Activated naive CD4-positive, alpha-beta T cell treated with anti-CD3 and anti-CD28 coated beads for 36 hours (primary cell): ENCODE measurements around the gene G0S2. TPM values are rescaled to one million over a fixed set of nuclear protein-coding genes. Genes with fewer than 3 reads are reported as not detected.
A peak's percentile ranks its signal among the peaks of the same experiment; 100 is the strongest.

Source experiments
- CTCF ChIA-PET: fragments of 350-600 bp; sonication (Branson Sonifier 250); formaldehyde crosslinking; loops from one replicate; lab custom pipeline; 2021; ENCODE audit warnings: antibody characterized with exemption; lab: Charles Lee
- DNase-seq: peaks from one replicate; pipeline ENCODE4 v3.0.0-alpha.2; 2020
- H3K27ac Mint-ChIP-seq: one replicate; pipeline ENCODE4 v1.8.0; 2021; ENCODE audit warnings: mild to moderate bottlenecking, mixed read lengths
- H3K27me3 Mint-ChIP-seq: one replicate; pipeline ENCODE4 v1.8.0; 2021; ENCODE audit warnings: low read depth, mixed read lengths
- H3K36me3 Mint-ChIP-seq: one replicate; pipeline ENCODE4 v1.8.0; 2021; ENCODE audit warnings: low read depth, mixed read lengths
- H3K4me1 Mint-ChIP-seq: one replicate; pipeline ENCODE4 v1.8.0; 2021; ENCODE audit warnings: low read depth, mixed read lengths
- H3K4me3 Mint-ChIP-seq: one replicate; pipeline ENCODE4 v1.8.0; 2021; ENCODE audit warnings: mild to moderate bottlenecking, moderate library complexity, mixed read lengths
- H3K9me3 Mint-ChIP-seq: one replicate; pipeline ENCODE4 v1.8.0; 2021; ENCODE audit warnings: mixed read lengths
- intact Hi-C: fragments of 100-400 bp; cut with micrococcal nuclease; formaldehyde crosslinking; loops from one replicate; pipeline ENCODE4 v1.15.1; 2023
- total RNA-seq, 2 experiments: library from RNA; stranded (reverse); gene quantifications; one replicate each; pipeline ENCODE4 v1.2.3, GENCODE V29; 2021

Gene G0S2
- total RNA-seq, 2 experiments from 2014 or later = 138 to 139 TPM

DNA sequence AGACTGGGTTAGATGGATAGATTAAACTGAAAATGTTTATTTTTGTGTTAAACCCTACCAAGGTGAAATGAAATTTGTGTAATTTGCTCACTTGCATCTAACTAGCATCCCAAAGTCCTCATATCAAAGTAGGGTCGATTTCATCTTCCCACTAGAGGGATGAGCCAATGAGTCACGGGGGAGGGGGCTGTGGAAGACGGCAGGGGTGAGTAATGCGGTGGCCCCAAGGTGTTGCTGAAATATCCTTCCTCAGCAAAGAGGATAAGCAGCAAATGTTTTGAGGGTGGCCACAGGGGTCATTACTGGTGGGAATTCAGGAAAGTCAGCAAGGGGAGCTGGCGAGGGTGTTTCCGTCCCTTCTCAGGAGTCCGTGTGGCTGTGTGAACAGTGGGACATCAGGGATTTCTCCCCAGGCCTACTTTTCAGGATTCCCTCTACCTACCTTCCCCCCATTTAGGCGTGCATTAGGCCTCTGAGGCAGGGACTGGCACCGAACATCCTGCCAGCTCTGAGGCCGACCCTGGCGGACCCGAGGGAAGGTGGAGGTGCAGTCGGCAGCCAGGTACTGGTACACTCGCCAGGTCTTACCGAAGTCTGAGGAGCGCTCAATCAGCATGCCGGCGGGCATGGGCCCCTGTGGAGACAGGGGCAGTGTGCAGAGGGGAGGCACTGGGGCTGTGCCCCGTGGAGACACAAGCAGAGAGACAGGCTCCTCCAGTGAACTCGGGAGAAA lies 41.0 kb upstream of the G0S2 start:
- intact Hi-C loops = no loop called here
- Mint-ChIP-seq H3K36me3 (no peaks in the 10 kb centered on the region), H3K27me3 (no peaks in the 10 kb centered on the region), H3K9me3 (no peaks in the 10 kb centered on the region), H3K4me1 (peaks cover 9% of the 10 kb centered on the region), H3K27ac (no peak overlapping the region), H3K4me3 (no peak overlapping the region)
- CTCF ChIA-PET = interaction anchor here (0.9 to 1.1 kb wide), 2 partner anchors 41 to 49 kb away, joined by 3 read pairs; partner anchors contain the start of gene G0S2
- no peak for DNase-seq

DNA sequence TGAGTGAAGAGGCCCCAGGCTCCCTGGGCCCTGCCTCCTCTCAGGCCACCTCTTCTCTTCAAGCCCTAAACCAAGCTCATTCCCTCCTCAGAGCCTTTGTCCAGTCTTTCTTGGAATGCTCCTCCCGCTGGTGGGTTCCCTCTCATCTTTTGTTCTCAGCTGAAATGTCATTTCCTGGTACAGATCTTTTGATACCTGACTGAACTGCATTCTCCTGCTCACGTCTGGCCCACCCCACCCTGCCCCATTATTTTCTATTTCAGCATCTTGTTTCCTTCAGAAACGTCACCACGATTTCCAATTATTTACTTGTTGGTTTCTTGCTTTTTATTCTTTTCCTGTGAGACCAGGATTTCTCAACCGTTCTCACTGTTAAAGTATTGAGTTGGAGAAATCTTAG lies 39.4 kb upstream of the G0S2 start:
- DNase-seq = no peak
- Mint-ChIP-seq H3K36me3 (no peaks in the 10 kb centered on the region), H3K4me1 (peaks cover 6% of the 10 kb centered on the region), H3K4me3 (no peak overlapping the region), H3K27me3 (no peaks in the 10 kb centered on the region), H3K9me3 (no peaks in the 10 kb centered on the region), H3K27ac (no peak overlapping the region)
- CTCF ChIA-PET = no interaction called here
- intact Hi-C loops = no loop called here

DNA sequence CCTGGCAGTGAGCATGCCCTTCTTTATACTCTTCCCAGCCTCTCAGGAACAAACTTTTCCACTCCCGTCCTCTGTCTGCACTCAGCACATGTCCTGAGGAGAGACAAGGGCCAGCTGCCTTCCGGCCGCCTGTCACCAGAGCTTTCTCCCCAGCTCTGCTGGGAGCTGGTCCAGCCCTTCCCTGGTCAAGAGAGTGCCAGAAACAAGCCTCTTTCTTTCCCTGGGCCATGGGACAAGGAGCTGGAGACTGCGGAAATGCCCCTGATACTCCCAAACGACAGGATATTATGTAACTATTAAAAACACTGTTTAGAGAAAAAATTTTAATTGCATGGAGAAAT lies 33.4 kb upstream of the G0S2 start:
- H3K27ac Mint-ChIP-seq = no peak overlapping the region
- intact Hi-C loops = no loop called here
- no peak overlapping the region for H3K4me3 Mint-ChIP-seq
- DNase-seq = no peak
- H3K4me1 Mint-ChIP-seq = no peaks in the 10 kb centered on the region
- H3K27me3 Mint-ChIP-seq = no peaks in the 10 kb centered on the region
- H3K36me3 Mint-ChIP-seq = no peaks in the 10 kb centered on the region
- CTCF ChIA-PET = interaction anchor here (0.6 to 1.5 kb wide), 3 partner anchors 14 to 129 kb away, joined by 3 to 4 read pairs (median 4); no protein-coding TSS in a partner anchor
- H3K9me3 Mint-ChIP-seq = no peaks in the 10 kb centered on the region

DNA sequence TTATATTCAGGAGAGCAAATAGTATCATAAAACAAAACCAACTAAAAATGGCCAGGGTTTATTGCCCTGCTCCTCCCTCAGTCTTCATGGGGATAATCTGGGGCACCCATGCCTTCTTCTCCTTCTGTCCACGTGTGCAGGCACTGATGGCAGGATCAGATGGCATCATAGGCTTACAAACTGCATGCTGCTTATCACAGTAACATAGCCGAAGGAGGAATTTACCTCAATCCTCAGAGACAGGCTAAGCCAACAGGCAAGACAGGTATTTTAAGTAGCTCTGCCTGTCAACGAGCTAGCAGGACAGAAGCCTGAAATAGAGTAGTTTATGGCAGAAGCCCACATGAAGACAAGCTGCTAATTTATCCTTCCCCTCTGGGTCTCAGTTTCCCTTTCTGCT lies 32.4 kb upstream of the G0S2 start:
- intact Hi-C loops = no loop called here
- Mint-ChIP-seq H3K9me3 (no peaks in the 10 kb centered on the region), H3K4me1 (no peaks in the 10 kb centered on the region), H3K36me3 (no peaks in the 10 kb centered on the region), H3K4me3 (no peak overlapping the region), H3K27ac (no peak overlapping the region), H3K27me3 (no peaks in the 10 kb centered on the region)
- CTCF ChIA-PET = interaction anchor here (0.7 to 2.1 kb wide), 7 partner anchors 10 to 221 kb away, joined by 3 to 9 read pairs (median 4); no protein-coding TSS in a partner anchor
- no peak for DNase-seq

DNA sequence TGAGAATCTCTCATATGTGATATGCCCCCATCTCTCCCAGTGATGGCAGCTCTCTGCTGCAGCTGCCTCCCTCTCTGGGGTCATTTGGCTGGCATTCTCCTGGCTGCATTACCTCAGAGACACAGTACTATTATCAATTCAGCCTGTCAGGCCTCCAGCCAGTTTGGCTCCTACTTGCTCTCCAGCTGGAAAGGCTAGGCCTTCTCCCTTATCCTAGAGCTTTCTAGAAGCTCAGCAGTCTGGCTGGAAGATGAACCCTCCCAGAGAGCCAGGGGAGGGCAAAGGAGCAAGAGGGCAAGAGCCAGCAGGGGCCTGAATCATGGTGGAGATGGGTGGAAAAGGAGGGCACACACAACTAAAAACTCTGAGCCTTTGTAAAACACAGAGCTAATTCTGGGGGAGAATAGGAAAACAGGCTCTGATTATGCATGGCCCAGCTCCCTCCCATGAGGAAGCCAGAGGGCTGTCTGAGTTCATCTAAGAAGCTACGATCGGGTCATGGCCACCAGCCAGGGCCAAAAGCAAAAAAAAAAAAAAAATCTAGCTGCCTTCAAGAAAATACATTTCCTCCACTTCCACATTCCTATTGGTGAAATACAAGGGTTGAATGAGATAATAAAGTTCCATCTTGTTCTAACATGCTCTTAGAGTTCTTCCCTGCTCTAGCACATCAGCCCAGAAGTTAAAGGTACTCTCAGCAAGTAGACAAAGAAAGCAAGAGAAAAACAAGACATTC lies 31.8 kb upstream of the G0S2 start:
- CTCF ChIA-PET = interaction anchor here (0.9 to 2.1 kb wide), 7 partner anchors 10 to 105 kb away, joined by 3 to 9 read pairs (median 4); no protein-coding TSS in a partner anchor
- Mint-ChIP-seq H3K4me3 (no peak overlapping the region), H3K27ac (no peak overlapping the region), H3K27me3 (no peaks in the 10 kb centered on the region), H3K9me3 (no peaks in the 10 kb centered on the region), H3K36me3 (no peaks in the 10 kb centered on the region), H3K4me1 (peaks cover 3% of the 10 kb centered on the region)
- no peak for DNase-seq
- intact Hi-C loops = no loop called here

DNA sequence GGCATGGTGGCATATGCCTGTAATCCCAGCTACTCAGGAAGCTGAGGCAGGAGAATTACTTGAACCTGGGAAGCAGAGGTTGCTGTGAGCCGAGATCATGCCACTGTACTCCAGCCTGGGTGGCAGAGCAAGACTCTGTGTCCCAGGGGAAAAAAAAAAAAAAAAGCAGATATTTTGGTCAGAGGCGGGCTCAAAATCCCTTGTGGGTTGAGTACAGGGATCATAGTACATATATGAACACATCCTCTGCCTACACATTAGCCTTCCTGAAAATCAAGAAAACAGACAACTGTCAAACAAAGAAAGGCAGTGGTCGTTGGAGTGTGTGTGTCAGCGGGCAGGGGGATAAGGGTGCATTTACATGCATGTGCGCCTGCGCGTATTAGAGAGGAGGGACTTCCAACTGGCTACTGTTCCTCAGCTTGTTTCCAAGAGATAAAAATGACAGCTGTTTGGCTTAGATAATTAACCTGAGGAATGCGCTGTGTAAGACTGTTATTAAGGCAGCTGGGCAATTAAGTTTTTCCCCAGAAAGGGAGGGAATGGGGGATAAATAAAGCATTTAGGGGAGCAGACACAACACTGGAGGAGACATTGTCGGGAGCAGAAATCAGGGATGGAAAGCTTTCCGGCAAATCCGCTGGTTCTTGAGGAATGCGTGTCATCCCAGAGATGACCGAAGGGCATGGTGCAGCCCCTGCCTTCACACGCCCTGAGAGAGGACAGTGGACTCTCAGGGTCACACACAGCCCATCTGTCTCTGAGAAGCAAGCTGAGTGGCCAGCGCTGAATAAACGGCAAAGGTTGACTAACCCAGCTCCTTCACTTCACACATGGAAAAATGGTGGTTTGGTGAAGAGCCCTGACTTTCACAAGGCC lies 29.4 kb upstream of the G0S2 start:
- no peak overlapping the region for H3K27ac Mint-ChIP-seq
- no peaks in the 10 kb centered on the region for H3K9me3 Mint-ChIP-seq
- peaks cover 23% of the 10 kb centered on the region for H3K4me1 Mint-ChIP-seq
- DNase-seq = no peak
- intact Hi-C loops = loop anchor here (2.0 kb wide), 1 partner anchor 19 kb away; no protein-coding TSS in a partner anchor
- no peaks in the 10 kb centered on the region for H3K27me3 Mint-ChIP-seq
- H3K36me3 Mint-ChIP-seq = no peaks in the 10 kb centered on the region
- no peak overlapping the region for H3K4me3 Mint-ChIP-seq
- CTCF ChIA-PET = interaction anchor here (0.7 to 2.2 kb wide), 4 partner anchors 8 to 102 kb away, joined by 3 to 5 read pairs (median 4); no protein-coding TSS in a partner anchor

DNA sequence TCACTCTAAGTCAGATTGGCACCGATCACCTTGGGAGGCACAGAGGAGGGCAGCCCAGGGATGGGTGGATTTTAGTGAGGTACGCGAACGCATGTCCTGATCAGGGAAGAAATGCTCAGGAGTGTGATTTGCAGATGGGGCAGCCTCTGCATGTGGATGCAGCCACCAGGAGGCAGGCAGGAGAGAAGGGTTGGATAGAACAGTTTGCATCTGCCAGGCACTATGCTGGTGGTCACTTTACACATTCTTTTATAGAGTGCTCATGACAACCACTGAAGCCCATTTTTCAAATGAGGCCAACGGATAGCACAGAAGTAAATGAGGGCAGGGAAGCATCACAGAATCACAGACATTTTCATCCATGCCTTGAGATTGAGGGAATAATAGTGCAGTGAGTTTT lies 28.7 kb upstream of the G0S2 start:
- intact Hi-C loops = loop anchor here (2.0 kb wide), 1 partner anchor 20 kb away; no protein-coding TSS in a partner anchor
- peaks cover 30% of the 10 kb centered on the region for H3K4me1 Mint-ChIP-seq
- no peaks in the 10 kb centered on the region for H3K27me3 Mint-ChIP-seq

DNA sequence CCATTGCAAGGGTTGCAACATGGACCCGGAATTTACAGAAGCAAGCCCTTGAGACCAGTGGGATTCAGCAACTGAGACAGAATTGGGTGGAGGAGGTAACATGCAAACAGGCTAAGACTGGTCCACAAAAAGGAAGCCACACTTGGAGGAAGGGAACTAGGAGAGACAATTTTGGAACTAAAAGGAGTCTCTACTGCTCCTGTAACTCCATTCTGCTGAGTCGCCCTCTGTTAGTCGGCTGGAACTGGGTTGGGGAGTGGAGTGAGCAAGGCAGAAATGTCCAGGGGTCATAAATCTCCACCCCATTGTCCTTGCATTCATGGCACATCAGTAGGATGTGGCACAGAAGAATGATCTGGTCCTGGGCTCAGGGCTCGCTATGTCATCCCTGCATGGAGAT lies 28.1 kb upstream of the G0S2 start:
- no peak overlapping the region for H3K4me3 Mint-ChIP-seq
- DNase-seq = no peak
- no peaks in the 10 kb centered on the region for H3K9me3 Mint-ChIP-seq
- no peaks in the 10 kb centered on the region for H3K27me3 Mint-ChIP-seq
- H3K36me3 Mint-ChIP-seq = no peaks in the 10 kb centered on the region
- peaks cover 34% of the 10 kb centered on the region for H3K4me1 Mint-ChIP-seq
- H3K27ac Mint-ChIP-seq = no peak overlapping the region
- intact Hi-C loops = loop anchor here (2.0 kb wide), 1 partner anchor 20 kb away; no protein-coding TSS in a partner anchor
- CTCF ChIA-PET = interaction anchor here (0.7 to 2.2 kb wide), 3 partner anchors 10 to 46 kb away, joined by 3 to 5 read pairs (median 4); no protein-coding TSS in a partner anchor

More for the DNA sequence above, 28.7 kb upstream of the G0S2 start:
- no peak for DNase-seq
- Mint-ChIP-seq H3K9me3 (no peaks in the 10 kb centered on the region), H3K27ac (no peak overlapping the region), H3K36me3 (no peaks in the 10 kb centered on the region), H3K4me3 (no peak overlapping the region)
- CTCF ChIA-PET = interaction anchor here (0.7 to 2.2 kb wide), 4 partner anchors 9 to 47 kb away, joined by 3 to 5 read pairs (median 4); no protein-coding TSS in a partner anchor

DNA sequence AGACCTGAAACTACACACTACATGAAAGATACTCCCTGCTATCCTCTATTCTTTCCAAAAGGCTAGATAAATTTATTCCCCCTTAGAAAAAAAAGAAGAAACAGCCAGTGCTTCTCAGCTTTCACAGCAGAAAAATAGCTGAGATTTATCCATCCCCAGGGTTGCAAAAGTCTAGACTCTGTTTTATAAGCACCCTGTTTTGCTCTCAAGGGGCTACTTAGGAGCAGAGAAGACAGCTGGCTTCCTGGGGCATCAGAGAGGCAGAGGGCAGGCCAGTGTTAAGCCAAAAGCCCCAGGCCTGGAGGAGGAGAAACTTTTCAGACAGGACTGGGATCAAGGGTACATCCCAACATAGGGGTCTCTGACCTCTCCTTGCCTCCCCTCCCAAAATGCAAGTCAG lies 26.9 kb upstream of the G0S2 start:
- H3K36me3 Mint-ChIP-seq = no peaks in the 10 kb centered on the region
- H3K27me3 Mint-ChIP-seq = no peaks in the 10 kb centered on the region
- no peak for DNase-seq
- CTCF ChIA-PET = interaction anchor here (1.1 to 2.9 kb wide), 4 partner anchors 32 to 98 kb away, joined by 3 to 9 read pairs (median 4); no protein-coding TSS in a partner anchor
- intact Hi-C loops = no loop called here
- H3K4me3 Mint-ChIP-seq = no peak overlapping the region
- no peaks in the 10 kb centered on the region for H3K9me3 Mint-ChIP-seq
- H3K4me1 Mint-ChIP-seq = peaks cover 43% of the 10 kb centered on the region
- H3K27ac Mint-ChIP-seq = peak overlapping the region; percentile 50

DNA sequence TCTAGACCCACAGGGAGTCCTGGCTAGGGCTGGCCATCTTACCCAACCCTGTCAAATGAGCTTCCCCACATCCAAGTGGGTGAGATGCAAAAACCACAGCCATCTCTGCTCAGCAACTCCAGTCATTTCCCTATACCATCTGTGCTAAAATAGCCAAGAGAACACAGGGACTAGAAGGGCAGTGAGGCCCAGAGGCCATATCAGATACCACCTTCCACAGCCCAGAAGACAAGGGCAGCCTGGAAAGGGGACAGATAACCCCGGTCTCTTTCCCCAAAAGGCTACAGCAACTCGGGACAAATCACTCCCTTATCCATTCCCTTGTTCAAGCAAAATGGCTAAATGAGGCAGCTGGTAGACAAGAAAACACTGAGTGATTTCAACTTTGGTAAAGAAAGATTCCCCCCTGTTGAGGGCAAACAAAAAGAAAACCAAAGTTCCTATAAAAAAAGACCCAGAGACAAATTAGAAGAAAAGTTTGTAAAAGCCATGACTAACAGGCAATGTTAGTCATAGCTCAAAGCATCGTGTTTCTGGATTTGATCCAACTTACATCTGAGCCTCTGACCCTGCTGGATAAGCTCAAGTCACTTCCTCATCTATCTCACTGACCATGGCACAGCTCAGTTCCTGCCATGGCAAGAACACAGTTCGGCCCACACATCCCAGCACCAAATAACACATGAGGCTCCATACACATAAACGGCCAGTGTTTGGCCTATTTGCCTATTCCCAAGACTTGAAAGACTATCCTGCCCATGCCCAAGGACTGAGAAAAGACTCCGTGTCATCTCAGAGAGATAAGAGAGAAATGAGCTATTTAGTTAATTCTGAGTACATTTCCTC lies 26.1 kb upstream of the G0S2 start:
- H3K4me3 Mint-ChIP-seq = no peak overlapping the region
- H3K27me3 Mint-ChIP-seq = no peaks in the 10 kb centered on the region
- peak overlapping the region; percentile 68 for H3K27ac Mint-ChIP-seq
- peak; percentile 37 for DNase-seq
- peaks cover 47% of the 10 kb centered on the region for H3K4me1 Mint-ChIP-seq
- no peaks in the 10 kb centered on the region for H3K36me3 Mint-ChIP-seq
- intact Hi-C loops = loop anchor here (1.0 kb wide), 2 partner anchors 44 to 102 kb away; no protein-coding TSS in a partner anchor
- CTCF ChIA-PET = interaction anchor here (0.6 to 2.9 kb wide), 13 partner anchors 16 to 99 kb away, joined by 3 to 9 read pairs (median 3); partner anchors contain the start of gene G0S2
- H3K9me3 Mint-ChIP-seq = no peaks in the 10 kb centered on the region

DNA sequence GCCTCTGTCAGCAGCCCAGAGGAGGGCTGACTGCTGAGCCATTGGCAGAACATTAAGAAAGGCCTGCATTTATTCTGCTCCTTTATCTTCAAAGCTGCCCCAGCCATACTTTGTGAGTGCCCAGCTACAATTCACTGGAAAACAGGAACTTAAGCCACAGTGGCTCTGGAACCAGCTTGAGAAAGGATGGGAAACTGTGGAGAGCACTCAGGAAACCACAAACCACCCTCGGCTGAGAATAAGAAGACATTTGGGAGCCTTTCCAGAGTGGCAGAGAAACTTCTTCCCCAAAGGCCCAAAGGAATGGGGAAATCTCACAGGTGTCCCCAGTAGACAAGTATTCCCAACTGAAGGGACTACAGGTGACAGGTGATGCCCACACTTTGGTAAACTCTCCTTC lies 24.8 kb upstream of the G0S2 start:
- Mint-ChIP-seq H3K27me3 (no peaks in the 10 kb centered on the region), H3K9me3 (no peaks in the 10 kb centered on the region), H3K4me3 (no peak overlapping the region), H3K4me1 (peaks cover 50% of the 10 kb centered on the region), H3K36me3 (no peaks in the 10 kb centered on the region), H3K27ac (no peak overlapping the region)
- intact Hi-C loops = no loop called here
- CTCF ChIA-PET = interaction anchor here (0.7 to 2.9 kb wide), 4 partner anchors 39 to 98 kb away, joined by 3 to 9 read pairs (median 6); no protein-coding TSS in a partner anchor
- no peak for DNase-seq
